ENCODE results near the gene REX1BD. TPM values are rescaled to one million over a fixed set of nuclear protein-coding genes. Genes with fewer than 3 reads are reported as not detected.

Gene REX1BD
- total and polyA plus RNA-seq, 2 donors (not counting 3 experiments of a cell fraction or from before 2014, with no cell fraction given) = 64.4 to 90.9 TPM

GRCh38 chr19:18551631-18552030 is 37.0 kb upstream of the REX1BD start:
- TF ChIP-seq POLR2AphosphoS5 (IDR thresholded peaks at IDR 0.05; ENCODE audit: insufficient read depth, low read depth, low read length) (no peak), GATA2 (IDR thresholded peaks at IDR 0.05; ENCODE audit: insufficient read depth, insufficient read length, low read depth, low read length) (no peak), JUN (IDR thresholded peaks at IDR 0.05; ENCODE audit: borderline replicate concordance, insufficient read depth, insufficient read length, low read depth) (no peak), EZH2 (IDR thresholded peaks at IDR 0.05; ENCODE audit: borderline replicate concordance, low read depth, low read length, severe bottlenecking) (no peak), MYC (IDR thresholded peaks at IDR 0.05; ENCODE audit: low read depth, low read length) (no peak), MAX (IDR thresholded peaks at IDR 0.05; ENCODE audit: insufficient read depth, insufficient read length) (no peak), FOS (IDR thresholded peaks at IDR 0.05; ENCODE audit: borderline replicate concordance, insufficient read depth, low read length) (no peak), CTCF (IDR thresholded peaks at IDR 0.05; ENCODE audit: extremely low read depth in 1 of 2, insufficient read depth in 1 of 2, low read depth in 1 of 2, low read length in 2 of 2) (no peak), POLR2A (IDR thresholded peaks at IDR 0.05; ENCODE audit: low read depth, low read length) (no peak)
- no peaks in the 10 kb centered on the region for H4K20me1 ChIP-seq (replicated peaks; ENCODE audit: control insufficient read depth, extremely low read depth, insufficient read depth, low read length)
- no peaks in the 10 kb centered on the region for H3K27me3 ChIP-seq (ENCODE audit: control insufficient read depth in 2 of 2, insufficient read depth in 2 of 2, low read length in 2 of 2)
- H3K4me1 ChIP-seq (ENCODE audit: control insufficient read depth, extremely low read depth, insufficient read depth, low read length) = no peaks in the 10 kb centered on the region
- BruUV-seq (replicated peaks) = no TSS peak
- H3K9me3 ChIP-seq (replicated peaks; ENCODE audit: control insufficient read depth, insufficient read depth, low read length) = no peaks in the 10 kb centered on the region
- H3K4me2 ChIP-seq (ENCODE audit: insufficient read depth, low read length) = no peak overlapping the region
- no peak overlapping the region for H3K27ac ChIP-seq (ENCODE audit: insufficient read depth, low read depth, low read length)
- no peak overlapping the region for H3K4me3 ChIP-seq (replicated peaks in 1 of 3; ENCODE audit: insufficient read depth in 1 of 3, low read depth in 1 of 3, low read length in 3 of 3)
- H3K9ac ChIP-seq (replicated peaks; ENCODE audit: extremely low read depth, insufficient read depth, low read length) = no peak overlapping the region
- H3K36me3 ChIP-seq (ENCODE audit: control insufficient read depth in 2 of 2, extremely low read depth in 1 of 2, insufficient read depth in 2 of 2, low read length in 2 of 2) = no peaks in the 10 kb centered on the region
- dilution Hi-C loops (cut with MboI; ENCODE audit: extremely low pct_ligation_motif_present, low sequenced_read_pairs) = no loop called here
- FAIRE-seq = no peak
- ChIA-PET CTCF (interaction anchor here (0.9 kb wide), 1 partner anchor 31 kb away, joined by 3 read pairs; no protein-coding TSS in a partner anchor), POLR2A (interaction anchor here (0.6 kb wide), 2 partner anchors 37 to 70 kb away, joined by 3 to 4 read pairs; no protein-coding TSS in a partner anchor)
- no peaks in the 10 kb centered on the region for H3K79me2 ChIP-seq (ENCODE audit: control insufficient read depth, insufficient read depth, low read length)
- intact Hi-C loops (cut with micrococcal nuclease) = no loop called here
- no peak for DNase-seq (ENCODE audit: low read depth, low spot score)
- no peaks in the 10 kb centered on the region for H3K9me1 ChIP-seq (replicated peaks; ENCODE audit: control insufficient read depth, extremely low read depth, insufficient read depth, low read length)
- H2AFZ ChIP-seq (ENCODE audit: low read depth, low read length) = no peak overlapping the region
